Measurements from ENCODE around the gene LMO4. TPM values are rescaled to one million over a fixed set of nuclear protein-coding genes. Genes with fewer than 3 reads are reported as not detected.

LMO4 gene
- total RNA-seq, 6 experiments from 2014 or later, result 33.1 to 43.4 (median 38.3) TPM

GRCh38 chr1:87367549-87367948 is 38.9 kb downstream of the LMO4 start:
- Mint-ChIP-seq H3K36me3 (ENCODE audit: low read depth) (no peaks in the 10 kb centered on the region), H3K27ac (no peak overlapping the region), H3K9me3 (no peaks in the 10 kb centered on the region; the same call in 1 of the 2 replicates), H3K4me1 (ENCODE audit: low read depth) (peaks cover 8% of the 10 kb centered on the region), H3K4me3 (no peak overlapping the region), H3K27me3 (ENCODE audit: insufficient read depth) (no peaks in the 10 kb centered on the region; the same call in 1 of the 2 replicates)
- DNase-seq, result no peak
- no peak for TF ChIP-seq CTCF (IDR thresholded peaks at IDR 0.05)

GRCh38 chr1:87368907-87369306 is 40.2 kb downstream of the LMO4 start:
- Mint-ChIP-seq H3K9me3 (no peaks in the 10 kb centered on the region; the same call in 1 of the 2 replicates), H3K27me3 (ENCODE audit: insufficient read depth) (no peaks in the 10 kb centered on the region; the same call in 1 of the 2 replicates), H3K4me3 (no peak overlapping the region), H3K4me1 (ENCODE audit: low read depth) (no peaks in the 10 kb centered on the region), H3K27ac (no peak overlapping the region), H3K36me3 (ENCODE audit: low read depth) (no peaks in the 10 kb centered on the region)
- DNase-seq, result no peak
- TF ChIP-seq CTCF (IDR thresholded peaks at IDR 0.05), result no peak

- no peaks in the 10 kb centered on the region; the same call in 1 of the 2 replicates for H3K27me3 Mint-ChIP-seq (ENCODE audit: insufficient read depth)
- no peak for DNase-seq
- H3K4me1 Mint-ChIP-seq (ENCODE audit: low read depth), result no peaks in the 10 kb centered on the region
- no peaks in the 10 kb centered on the region; the same call in 1 of the 2 replicates for H3K9me3 Mint-ChIP-seq
- H3K27ac Mint-ChIP-seq, result no peak overlapping the region
- H3K4me3 Mint-ChIP-seq, result no peak overlapping the region
- no peaks in the 10 kb centered on the region for H3K36me3 Mint-ChIP-seq (ENCODE audit: low read depth)
- no peak for TF ChIP-seq CTCF (IDR thresholded peaks at IDR 0.05)
Measured at GRCh38 chr1:87369736-87370478, 41.2 kb downstream of the LMO4 start.

GRCh38 chr1:87370544-87370943 is 41.9 kb downstream of the LMO4 start:
- H3K27ac Mint-ChIP-seq, result no peak overlapping the region
- no peak overlapping the region for H3K4me3 Mint-ChIP-seq
- no peak for DNase-seq
- TF ChIP-seq CTCF (IDR thresholded peaks at IDR 0.05), result no peak
- H3K9me3 Mint-ChIP-seq, result no peaks in the 10 kb centered on the region; the same call in 1 of the 2 replicates
- H3K36me3 Mint-ChIP-seq (ENCODE audit: low read depth), result no peaks in the 10 kb centered on the region
- no peaks in the 10 kb centered on the region; the same call in 1 of the 2 replicates for H3K27me3 Mint-ChIP-seq (ENCODE audit: insufficient read depth)
- H3K4me1 Mint-ChIP-seq (ENCODE audit: low read depth), result no peaks in the 10 kb centered on the region

GRCh38 chr1:87379306-87379705 is 50.6 kb downstream of the LMO4 start:
- no peak for TF ChIP-seq CTCF (IDR thresholded peaks at IDR 0.05)
- Mint-ChIP-seq H3K4me3 (no peak overlapping the region), H3K36me3 (ENCODE audit: low read depth) (peaks cover 5% of the 10 kb centered on the region; the same call in 1 of the 2 replicates), H3K4me1 (ENCODE audit: low read depth) (no peaks in the 10 kb centered on the region), H3K9me3 (peaks cover 11% of the 10 kb centered on the region), H3K27ac (no peak overlapping the region), H3K27me3 (ENCODE audit: insufficient read depth) (peaks cover 2% of the 10 kb centered on the region; the same call in 1 of the 2 replicates)
- no peak for DNase-seq

All from HFFc6 (cell line).